IMR-90 (cell line): ENCODE data around the gene PLEKHA4.

Source experiments
- BHLHE40 ChIP-seq: fragments of 150-350 bp; IDR thresholded peaks from 2 replicates; pipeline ENCODE4 v1.6.1; 2016; ENCODE audit warnings: mild to moderate bottlenecking, low read depth, low read length
- CEBPB ChIP-seq: IDR thresholded peaks from 2 replicates; pipeline ENCODE4 v1.6.1; 2012; ENCODE audit warnings: low read depth, low read length, improper control_type of control experiment
- CHD1 ChIP-seq: IDR thresholded peaks from 2 replicates; pipeline ENCODE4 v1.6.1; 2012; ENCODE audit warnings: low read depth, low read length, improper control_type of control experiment
- CTCF ChIP-seq: conservative IDR thresholded peaks from 2 replicates; pipeline ENCODE4 v1.5.1; 2012; ENCODE audit warnings: mild to moderate bottlenecking, low read depth, low read length, improper control_type of control experiment
- ELK1 ChIP-seq: fragments of 150-350 bp; IDR thresholded peaks from 2 replicates; pipeline ENCODE4 v1.6.1; 2016; ENCODE audit warnings: low read depth, mild to moderate bottlenecking, low read length, moderate library complexity, borderline replicate concordance
- FOS ChIP-seq: fragments of 150-350 bp; IDR thresholded peaks from 2 replicates; pipeline ENCODE4 v1.6.1; 2016; ENCODE audit warnings: low read depth, low read length
- MAZ ChIP-seq: IDR thresholded peaks from 2 replicates; pipeline ENCODE4 v1.6.1; 2012; ENCODE audit warnings: low read depth, mild to moderate bottlenecking, low read length, improper control_type of control experiment, moderate library complexity, borderline replicate concordance
- NFE2L2 ChIP-seq: fragments of 150-350 bp; IDR thresholded peaks from 2 replicates; pipeline ENCODE4 v1.6.1; 2016; ENCODE audit warnings: low read depth, mild to moderate bottlenecking, low read length
- POLR2A ChIP-seq: IDR thresholded peaks from 2 replicates; pipeline ENCODE4 v1.6.1; 2012; ENCODE audit warnings: mild to moderate bottlenecking, low read depth, low read length
- RAD21 ChIP-seq: IDR thresholded peaks from 2 replicates; pipeline ENCODE4 v1.6.1; 2012; ENCODE audit warnings: low read length, improper control_type of control experiment
- RCOR1 ChIP-seq: IDR thresholded peaks from 2 replicates; pipeline ENCODE4 v1.6.1; 2012; ENCODE audit warnings: mild to moderate bottlenecking, low read length, improper control_type of control experiment; ENCODE audit not compliant: insufficient replicate concordance
- USF2 ChIP-seq: fragments of 150-350 bp; IDR thresholded peaks from 2 replicates; pipeline ENCODE4 v1.6.1; 2017; ENCODE audit warnings: mild to moderate bottlenecking, antibody characterized with exemption, low read length, low read depth

- no peak for TF ChIP-seq CTCF
- TF ChIP-seq RAD21: no peak
- TF ChIP-seq NFE2L2: no peak
- no peak for TF ChIP-seq CEBPB
- TF ChIP-seq POLR2A: no peak
- TF ChIP-seq USF2: no peak
- no peak for TF ChIP-seq MAZ
- TF ChIP-seq CHD1: no peak
- no peak for TF ChIP-seq FOS
- no peak for TF ChIP-seq RCOR1
- no peak for TF ChIP-seq BHLHE40
- TF ChIP-seq ELK1: no peak
Measured at GRCh38 chr19:48802623-48803022, 65.8 kb downstream of the PLEKHA4 start.
